Activated CD4-positive, alpha-beta T cell treated with anti-CD3 and anti-CD28 coated beads, Interleukin-2, amount 50 U/mL, for 16 hours (primary cell): ENCODE results near the gene CHD9.

Experiments used
- DNase-seq: peaks from one replicate; pipeline ENCODE4 v3.0.0-alpha.2; 2020

CHD9 gene

DNA sequence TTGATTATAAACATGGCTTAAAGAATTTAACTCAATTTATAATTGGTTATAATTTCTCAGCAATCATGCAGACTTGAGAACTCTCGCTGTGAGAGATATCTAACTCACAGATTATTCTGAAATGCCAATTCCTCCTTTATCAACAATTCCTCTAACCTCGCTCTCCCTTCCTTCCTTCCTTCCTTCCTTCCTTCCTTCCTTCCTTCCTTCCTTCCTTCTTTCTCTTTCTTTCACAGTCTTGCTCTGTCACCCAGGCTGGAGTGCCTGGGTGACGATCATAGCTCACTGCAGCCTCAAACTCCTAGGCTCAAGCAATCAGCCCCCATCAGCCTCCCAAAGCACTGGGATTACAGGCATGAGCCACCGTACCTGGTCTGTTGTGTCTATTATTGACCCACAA lies 42.4 kb downstream of the CHD9 start:
- DNase-seq: no peak

DNA sequence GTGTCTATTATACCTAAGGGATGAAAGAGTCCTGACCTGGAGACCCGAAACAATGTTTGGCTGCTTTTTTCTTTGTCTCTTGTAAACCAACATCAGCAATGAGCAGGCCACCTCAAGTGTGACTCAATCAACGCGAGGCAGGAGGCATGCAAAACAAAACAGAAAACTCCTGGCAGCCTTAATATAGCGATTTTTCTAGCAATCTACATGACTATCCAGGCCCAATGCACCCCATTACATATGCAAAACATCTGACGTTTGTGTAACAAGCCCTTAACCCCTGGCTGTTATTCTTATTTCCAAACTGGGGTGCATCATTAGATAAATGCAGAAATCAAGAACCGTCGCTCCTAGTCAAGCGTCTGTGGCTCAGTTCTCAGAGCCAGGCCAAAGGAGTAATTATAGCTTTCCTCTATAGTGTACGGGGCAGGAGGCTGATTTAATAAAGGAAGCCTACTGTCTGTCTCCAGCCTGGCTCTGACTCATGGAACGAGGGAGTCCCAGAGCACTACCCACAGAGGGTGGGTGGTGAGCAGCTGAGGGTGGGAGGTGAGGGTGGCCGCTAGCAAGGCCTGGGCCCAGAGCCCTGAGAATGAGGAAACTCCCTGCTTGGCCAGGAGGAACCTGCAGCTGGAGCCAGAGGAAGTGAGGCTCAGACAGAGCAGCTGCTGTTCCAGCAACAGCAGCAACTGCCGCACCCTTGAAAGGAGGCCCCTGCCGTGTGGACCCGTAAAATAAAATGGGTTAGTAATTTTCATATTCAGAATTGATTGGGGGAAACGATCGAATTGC lies 43.9 kb downstream of the CHD9 start:
- DNase-seq: peak; percentile 51

DNA sequence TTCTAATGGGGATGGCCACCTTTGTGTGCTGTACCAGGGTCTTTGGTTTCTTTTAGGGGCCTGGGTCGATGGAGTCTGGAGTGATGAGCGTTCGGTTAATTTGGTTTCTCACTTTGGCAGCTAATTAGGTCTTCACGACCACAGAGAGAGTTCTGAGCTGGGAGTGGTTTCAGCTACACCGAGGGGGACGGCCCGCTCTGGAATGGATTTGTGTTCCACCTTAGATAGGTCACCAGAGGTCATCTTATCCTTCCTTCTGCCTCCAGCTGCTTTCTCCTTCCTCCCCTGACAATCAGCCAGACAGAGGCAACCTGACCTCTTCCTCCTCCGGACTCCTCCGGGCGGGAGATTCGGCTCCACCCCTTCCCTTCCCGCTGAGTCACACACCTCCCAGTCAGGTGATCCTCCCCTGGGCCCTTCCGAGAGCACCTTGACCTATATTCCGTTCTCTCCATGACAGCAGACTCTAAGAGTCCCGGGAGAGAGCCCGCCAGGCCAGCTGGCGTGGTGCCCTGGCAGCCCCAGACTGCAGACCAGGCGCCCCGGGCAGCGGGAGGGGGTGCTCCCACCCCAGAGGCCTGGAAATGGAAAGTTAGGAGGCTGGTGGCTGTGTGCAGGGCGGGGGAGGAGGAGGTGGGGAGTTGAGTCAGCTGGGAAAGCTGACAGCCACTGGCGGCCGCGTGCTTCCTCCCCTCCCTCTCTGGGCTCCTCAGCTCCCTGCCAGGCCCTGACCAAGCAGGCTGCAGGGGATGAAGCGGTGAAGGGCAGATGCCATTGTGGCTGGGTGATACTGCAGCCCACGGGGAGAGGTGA lies 44.7 kb downstream of the CHD9 start:
- DNase-seq: peak; percentile 76

DNA sequence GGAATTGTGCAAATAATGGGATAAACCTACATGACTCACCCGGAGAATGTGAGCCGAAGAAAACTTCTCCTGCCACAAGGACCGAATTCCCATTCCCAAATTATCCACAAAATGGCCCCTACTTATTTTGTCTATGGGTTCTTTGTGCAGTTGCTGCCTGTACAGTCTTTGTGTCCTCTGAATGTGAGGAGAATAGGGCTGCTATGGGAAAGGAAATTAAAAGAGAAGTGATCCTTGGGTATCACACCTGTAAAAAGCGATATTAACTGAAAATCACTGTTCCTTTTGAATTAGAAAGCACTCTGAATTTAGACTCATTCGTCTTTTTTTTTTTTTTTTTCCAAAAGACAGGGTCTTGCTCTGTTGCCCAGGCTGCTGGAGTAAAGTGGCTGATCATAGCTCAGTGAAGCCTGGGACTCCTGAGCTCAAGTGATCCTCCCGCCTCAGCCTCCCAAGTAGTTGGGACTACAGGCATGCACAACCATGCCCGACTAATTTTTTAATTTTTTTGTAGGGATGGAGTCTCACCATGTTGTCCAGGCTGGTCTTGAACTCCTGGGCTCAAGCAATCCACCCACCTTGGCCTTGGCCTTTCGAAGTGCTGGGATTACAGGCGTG lies 45.4 kb downstream of the CHD9 start:
- DNase-seq: no peak

DNA sequence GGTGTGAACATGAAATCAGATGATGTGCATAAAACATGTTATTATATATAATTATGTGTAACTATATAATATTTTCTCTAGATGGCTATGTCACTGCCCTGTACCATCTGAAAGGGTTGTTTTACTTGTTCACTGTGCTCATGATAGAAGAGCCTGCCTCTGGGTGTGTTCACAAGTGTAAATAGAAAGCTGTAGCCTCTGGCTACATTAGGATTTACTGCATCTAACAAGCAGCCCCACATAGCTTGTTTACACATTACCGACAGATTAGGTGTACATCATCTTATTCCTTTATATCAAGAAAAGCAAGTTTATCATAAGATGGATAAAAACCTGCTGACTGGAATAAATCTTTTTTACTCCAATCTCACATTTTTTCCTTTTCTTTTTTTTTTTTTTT lies 46.1 kb downstream of the CHD9 start:
- DNase-seq: no peak

DNA sequence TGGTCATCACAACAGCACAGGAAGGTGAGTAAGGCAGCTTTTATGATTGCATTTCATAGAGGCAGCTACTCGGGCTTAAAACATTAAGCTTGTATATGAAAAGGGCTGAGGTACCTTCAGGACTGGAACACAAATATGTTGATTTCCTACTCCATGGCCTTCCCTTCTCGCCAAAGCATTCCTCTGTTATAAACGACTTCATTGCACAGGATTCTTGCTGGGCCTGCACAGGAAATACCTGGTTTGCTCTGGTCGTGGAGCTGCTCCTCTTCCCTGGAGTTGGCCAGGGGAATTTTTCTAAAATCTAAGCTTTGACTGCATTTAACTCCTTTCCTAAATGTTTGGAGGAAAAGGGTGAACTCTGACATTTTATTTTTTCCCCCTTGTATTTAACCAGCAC lies 49.0 kb downstream of the CHD9 start:
- DNase-seq: no peak

DNA sequence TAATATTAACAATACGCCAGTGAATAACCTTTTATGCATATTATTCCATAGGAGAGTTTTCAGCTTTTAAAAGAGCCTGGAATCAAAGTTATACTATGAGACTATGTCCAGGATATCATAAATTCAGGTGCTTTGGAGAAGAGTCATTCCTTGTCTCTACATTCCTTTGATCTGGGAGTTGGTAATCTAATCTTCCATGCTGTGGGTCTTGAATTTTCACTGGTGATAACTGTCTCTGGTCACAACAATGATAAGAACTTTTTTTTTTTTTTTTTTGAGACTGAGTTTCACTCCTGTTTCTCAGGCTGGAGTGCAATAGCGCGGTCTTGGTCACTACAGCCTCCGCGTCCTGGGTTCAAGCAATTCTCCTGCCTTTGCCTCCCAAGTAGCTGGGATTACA lies 50.8 kb downstream of the CHD9 start:
- no peak for DNase-seq

DNA sequence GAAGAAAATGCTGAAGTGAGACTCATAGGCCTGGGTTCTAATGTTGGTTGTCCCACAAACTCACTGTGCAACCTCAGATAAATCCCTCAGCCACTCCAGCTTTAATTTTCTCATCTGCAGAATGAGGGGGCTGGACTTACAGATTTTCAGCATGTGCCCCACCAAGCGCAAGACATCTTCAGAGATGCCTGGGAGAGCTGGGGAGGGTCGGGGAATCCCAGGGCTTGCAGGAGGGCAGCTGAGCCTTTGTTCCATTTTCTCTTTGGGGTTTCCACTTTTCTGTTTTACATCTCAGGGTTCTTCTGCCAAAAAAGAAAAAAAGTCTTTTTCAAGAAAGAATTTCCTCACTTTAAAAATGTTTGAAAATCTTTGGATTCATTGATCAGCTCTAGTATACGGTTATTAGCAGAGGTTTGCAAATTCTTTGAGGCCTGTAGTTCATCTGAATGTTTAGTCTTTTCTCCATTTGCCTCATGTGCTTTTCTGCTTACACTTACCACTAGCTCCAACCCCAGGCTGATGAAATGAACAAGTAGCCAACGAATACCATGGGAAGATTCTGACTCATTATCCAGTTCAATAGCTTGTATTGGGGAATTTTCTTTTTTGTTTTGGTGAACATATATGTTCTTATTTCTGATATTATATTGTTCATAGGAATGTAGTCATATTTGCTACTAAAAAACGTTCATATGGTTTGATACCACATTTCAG lies 56.4 kb downstream of the CHD9 start:
- DNase-seq: no peak

DNA sequence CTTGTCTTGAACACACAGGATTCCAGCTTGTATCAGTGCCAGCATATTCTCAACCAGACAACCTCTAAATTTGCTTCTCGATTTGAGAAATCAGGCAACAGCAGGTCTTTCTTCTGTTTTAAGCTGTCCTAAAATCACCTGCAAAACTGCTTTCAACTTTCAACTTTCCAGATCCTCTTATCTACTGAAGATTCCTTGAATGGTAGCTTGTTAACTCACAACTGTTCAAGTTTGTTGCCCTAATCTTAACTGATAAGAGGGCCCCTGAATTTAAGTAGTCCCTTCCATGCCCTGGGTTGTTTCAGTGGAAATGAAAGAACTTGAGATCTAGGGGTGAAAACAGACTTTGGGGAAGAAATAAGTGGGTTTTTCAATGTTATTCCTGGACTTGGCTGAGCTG lies 57.2 kb downstream of the CHD9 start:
- no peak for DNase-seq

DNA sequence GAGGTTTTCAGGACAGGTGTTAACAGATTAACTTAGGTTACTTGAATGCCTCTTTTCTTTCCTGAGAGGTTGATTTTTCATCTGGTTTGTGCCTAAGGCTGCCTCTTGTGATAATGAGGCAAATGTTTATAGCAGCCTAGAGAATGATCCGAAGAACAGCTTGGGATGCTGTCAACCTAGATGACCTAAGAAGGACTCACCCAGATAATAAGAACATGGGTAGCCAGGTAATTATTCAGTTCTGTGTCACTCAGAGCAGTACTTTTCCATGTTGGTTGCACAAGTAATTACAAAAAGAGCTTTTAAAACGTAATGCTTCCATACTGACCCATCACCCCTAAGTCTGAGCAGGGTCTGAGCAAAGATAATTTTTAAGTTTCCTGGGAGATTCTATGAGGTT lies 60.3 kb downstream of the CHD9 start:
- no peak for DNase-seq

DNA sequence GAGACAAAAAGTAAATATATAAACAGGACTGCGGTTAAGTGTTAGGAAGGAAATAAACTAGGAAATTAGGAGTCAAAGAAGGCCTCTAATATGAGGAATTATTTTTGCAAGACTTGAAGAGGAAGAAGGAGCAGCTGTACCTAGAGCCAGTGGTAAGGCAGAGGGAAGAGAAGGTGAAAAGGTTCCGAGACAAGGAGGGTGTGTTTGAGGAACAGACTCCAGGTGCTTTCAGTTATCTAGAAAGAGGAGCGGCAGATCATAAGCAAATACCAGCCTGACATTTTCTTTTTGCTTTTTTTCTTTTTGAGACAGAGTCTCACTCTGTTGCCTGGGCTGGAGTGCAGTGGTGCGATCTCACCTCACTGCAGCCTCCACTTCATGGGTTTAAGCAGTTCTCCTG lies 61.0 kb downstream of the CHD9 start:
- no peak for DNase-seq

DNA sequence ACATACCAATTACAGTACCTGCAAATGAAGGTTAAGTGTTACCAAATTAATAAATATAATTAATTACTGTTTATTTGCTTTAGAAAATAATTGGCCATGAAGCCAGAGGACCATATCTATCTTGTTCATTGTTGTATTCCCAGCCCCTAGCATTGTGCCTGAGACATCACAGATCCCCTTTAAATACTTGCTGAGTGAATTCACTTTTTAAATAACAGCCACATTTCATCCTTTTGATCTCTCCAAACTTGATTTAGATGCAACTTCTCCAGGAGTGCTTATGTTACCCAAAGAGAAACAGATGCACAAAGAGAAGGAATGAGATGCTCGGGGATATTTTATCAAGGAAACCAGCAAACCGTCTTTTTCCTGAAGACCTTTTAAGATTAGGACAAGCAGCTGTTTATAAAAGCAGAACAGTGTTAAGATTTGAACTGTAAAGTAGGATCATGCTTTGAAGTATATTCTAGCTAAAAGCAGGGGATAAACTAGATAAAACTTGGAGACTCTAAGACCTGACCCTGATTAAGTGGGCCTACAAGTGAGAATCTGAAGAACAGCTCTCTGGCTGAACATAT lies 66.3 kb downstream of the CHD9 start:
- no peak for DNase-seq

DNA sequence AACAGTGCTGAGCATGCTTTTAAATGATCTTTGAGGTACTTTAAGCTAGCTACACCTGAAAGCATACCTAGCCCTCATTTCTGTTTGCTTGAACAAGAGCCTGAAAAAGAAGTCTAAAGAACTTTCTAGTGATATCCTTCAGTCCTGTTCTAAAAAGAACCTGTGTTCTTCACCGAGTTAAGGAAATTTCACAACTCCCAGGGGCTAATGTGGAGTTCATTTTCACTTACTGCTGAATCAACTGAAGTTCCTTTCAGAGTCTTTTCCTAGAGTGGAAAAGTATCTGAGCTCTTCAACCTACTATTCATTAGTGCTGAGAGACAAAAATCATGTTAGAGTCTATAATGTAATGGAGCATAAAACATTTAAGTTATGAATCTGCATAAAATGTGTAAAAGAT lies 66.9 kb downstream of the CHD9 start:
- DNase-seq: no peak

DNA sequence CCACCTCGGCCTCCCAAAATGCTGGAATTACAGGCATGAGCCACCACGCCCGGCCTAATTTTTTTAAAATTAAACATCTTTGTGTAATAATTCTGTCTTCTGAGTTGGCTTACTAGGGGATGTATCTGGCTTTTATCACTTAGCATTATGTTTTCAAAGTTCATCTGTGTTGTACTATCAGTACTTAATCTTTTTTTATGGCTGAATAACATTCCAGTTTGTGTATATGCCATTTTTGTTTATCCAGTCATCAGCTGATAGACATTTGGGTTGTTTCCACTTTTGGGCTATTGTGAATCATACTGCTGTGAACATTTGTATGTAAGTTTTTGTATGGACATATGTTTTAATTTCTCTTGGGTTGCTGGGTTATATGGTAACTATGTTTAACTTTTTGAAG lies 69.0 kb downstream of the CHD9 start:
- DNase-seq: no peak

DNA sequence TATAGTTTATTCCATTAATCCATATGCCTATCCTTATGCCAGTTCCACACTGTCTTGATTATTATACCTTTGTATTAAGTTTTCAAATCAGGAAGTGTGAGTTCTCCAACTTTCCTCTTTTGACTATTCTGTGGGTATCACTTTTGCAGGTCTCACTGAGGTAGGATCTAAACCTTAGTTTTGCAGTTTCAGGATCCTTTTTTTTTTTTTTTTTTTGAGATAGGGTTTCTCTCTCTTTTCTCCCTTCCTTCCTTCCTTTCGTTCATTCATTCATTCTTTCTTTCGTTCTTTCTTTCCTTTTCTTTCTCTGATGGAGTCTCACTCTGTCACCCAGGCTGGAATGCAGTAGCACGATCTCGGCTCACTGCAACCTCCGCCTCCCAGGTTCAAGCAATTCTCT lies 71.6 kb downstream of the CHD9 start:
- no peak for DNase-seq

DNA sequence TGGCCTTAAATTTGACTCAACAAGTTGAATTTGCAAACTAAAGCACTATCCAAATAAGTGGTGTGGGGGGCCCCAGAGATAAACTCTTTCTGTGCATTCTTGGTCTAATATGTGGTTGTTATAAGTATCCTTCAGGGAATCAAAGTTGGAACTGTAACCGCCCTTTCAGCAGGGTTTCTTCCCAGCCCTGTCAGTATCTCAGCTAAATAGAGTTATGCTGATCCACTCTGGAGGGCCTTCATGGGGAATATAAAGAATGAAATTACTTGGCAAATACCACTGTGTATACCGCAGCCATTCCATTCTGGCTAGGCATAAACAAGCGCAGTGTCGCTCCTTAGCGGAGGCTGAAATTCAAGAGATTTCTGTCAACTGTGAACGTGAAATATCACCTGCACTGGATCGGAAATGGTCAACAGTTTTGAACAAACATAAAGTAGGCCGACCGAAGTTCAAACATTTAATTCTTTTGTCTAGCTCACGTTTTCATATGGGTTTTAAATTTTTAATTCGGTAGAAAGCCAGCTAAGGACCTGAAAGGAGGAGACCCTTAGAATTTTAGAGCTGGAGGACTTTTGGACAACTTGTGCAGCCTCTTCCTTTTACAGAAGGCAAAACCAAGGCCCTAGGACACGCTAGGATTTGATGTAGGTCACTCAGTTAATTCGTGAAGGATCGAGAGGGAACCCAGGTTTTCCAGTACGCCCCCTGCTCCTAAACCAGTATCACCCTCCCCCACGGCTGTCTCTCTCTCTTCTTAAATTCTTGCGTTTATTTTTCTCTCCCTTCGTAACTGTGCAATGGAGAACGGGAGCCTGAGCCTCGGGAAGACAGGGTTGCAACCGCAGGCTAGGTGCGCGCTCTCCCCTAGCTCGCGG lies 74.7 kb downstream of the CHD9 start:
- DNase-seq: no peak

DNA sequence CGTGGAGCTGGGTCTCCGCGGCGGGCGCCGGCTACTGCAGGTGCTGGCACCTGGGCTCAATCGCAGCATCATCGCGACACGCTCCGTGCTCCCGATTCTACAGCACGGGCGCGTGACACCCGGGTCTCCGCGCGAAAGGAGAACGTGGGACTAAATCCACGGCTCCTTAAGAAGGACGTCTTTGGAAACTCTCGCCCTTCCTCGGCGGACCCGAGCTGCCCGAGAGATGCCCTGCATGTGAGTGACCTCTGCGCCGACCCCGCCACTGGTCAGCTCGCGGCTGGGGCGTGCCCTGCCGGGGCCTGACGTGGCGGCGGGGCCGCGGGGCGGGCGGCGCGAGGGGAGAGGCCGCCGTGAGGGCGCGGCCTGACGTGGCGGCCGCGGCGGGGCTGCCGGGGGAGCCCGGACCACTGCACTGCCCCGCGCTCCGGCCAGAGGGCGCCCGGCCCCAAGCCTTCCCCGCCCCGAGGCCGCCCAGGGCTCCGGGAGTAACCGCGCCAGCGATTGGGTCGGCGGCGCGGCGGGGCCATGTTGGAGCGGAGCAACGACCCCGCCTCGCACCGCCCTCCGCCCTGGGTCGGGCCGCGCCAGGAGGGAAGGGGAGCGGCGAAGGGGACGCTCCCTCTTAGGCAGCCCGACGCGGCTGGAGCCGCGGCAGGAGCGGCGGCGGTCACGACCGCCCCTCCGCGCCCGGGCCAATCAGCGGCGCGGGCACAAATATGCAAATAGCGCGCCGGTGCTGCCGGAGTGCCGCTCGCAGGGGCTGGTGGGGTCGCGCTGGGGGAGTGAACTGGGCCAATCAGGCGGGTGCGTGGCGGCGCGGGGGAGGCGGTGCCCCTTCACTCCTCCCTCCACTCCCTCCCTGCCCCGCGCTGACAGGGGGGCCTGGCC lies 75.6 kb downstream of the CHD9 start:
- DNase-seq: peak; percentile 93

DNA sequence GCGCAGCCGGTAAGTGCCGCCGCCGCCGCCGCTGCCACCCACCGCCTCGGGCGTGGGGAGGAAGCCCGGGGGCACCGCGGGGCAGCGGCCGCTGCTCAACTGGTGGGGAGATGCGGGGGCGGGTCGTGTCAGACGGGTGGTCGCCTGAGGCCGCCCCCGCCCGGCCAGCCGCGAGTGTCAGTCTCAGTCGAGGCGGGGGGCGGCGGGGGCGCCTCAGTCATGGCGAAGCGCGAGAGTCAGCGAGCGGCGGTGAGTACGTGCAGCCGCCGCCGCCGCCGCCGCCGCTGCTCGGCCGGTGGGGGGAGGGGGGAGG lies 76.2 kb downstream of the CHD9 start:
- no peak for DNase-seq

DNA sequence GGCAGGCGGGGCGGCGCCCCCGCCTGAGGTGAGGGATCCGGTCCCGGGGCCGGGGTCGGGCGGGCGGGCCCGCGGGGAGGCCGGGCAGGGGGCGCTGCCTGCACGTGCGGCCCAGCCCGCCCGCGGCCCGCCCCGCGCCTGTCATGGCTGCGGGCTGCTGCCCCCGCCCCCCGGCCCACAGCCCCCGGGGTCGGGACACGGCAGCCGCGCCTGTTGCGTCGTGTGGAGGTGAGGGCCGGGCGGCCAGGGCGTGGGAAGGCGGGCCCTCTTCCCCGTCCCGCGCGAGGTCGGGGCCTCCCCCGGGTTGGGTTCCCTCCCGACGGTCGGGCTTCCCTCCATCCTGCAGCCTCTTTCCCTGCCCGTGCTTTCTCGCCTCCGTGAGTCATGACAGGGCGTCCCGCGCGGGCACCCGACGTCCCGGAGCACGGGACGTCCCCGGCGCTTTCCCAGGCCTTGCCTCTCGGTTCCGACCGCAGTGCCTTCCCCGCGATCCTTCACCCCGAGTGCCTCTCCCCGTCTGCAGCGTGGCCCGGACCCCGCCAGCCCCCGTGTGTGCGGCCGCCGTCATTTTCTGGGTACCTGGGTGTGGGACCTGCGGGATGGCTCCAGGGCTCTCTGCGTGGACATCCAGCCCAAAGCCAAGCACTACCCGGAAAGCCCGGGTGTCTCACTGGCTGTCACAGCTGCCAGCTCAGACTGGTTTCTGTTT lies 76.7 kb downstream of the CHD9 start:
- peak; percentile 41 for DNase-seq

DNA sequence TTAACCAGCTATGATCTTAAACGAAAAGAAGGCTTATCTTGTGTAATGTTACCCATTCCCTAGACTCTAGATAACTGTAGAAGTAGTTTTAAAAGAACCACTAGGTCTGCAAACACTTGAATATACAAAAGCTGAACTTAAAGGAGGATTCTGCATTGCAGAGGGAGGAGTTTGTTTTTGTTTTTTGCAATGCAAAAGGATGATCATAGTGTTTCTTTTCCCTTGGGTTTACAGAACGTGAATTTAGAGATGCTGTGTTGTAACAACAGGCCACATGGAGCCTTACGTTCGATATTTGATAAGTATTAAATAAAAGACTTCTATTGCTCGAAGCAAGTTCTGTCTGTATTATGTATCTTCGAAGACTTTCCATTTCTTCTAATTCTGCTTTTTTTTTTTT lies 77.6 kb downstream of the CHD9 start:
- no peak for DNase-seq
